ENCODE measurements around the gene AMMECR1L.

The AMMECR1L gene

GRCh38 chr2:127865926-127866325 lies 19.8 kb downstream of the AMMECR1L start:
- peaks cover 12% of the 10 kb centered on the region for H3K79me2 ChIP-seq (ENCODE audit: control insufficient read depth, low read length)
- no peak overlapping the region for H3K4me3 ChIP-seq (ENCODE audit: low read length)
- H3K9me3 ChIP-seq (ENCODE audit: control insufficient read depth, insufficient read depth, low read length) = no peaks in the 10 kb centered on the region
- no peaks in the 10 kb centered on the region for H3K9me2 ChIP-seq (replicated peaks; ENCODE audit: control insufficient read depth, low read length)
- H3K27me3 ChIP-seq (ENCODE audit: control insufficient read depth, low read length) = no peaks in the 10 kb centered on the region
- H3K36me3 ChIP-seq (ENCODE audit: control insufficient read depth, low read length) = peaks cover 79% of the 10 kb centered on the region
- no peak overlapping the region for H3K4me2 ChIP-seq (ENCODE audit: low read length)
- no peaks in the 10 kb centered on the region for H3K4me1 ChIP-seq (ENCODE audit: control insufficient read depth, low read length)
- no peaks in the 10 kb centered on the region for H4K20me1 ChIP-seq (ENCODE audit: control insufficient read depth, insufficient read depth, low read depth, low read length)
- peaks cover 10% of the 10 kb centered on the region for H3F3A ChIP-seq (ENCODE audit: control insufficient read depth, insufficient read depth)
- no peak overlapping the region for H3K27ac ChIP-seq (ENCODE audit: low read depth, low read length)
- no peak for TF ChIP-seq EZH2phosphoT487 (IDR thresholded peaks at IDR 0.05; ENCODE audit: borderline replicate concordance, low read length)
- no peak for TF ChIP-seq CTCF (IDR thresholded peaks at IDR 0.05; ENCODE audit: low read depth, low read length, poor library complexity, severe bottlenecking)

GRCh38 chr2:127864877-127865276 lies 20.9 kb downstream of the AMMECR1L start:
- H3K9me3 ChIP-seq (ENCODE audit: control insufficient read depth, insufficient read depth, low read length) = no peaks in the 10 kb centered on the region
- H4K20me1 ChIP-seq (ENCODE audit: control insufficient read depth, insufficient read depth, low read depth, low read length) = no peaks in the 10 kb centered on the region
- no peak overlapping the region for H3K27ac ChIP-seq (ENCODE audit: low read depth, low read length)
- H3K79me2 ChIP-seq (ENCODE audit: control insufficient read depth, low read length) = peaks cover 9% of the 10 kb centered on the region; the same call in 1 of the 2 replicates
- H3K4me3 ChIP-seq (ENCODE audit: low read length) = no peak overlapping the region
- no peak for TF ChIP-seq CTCF (IDR thresholded peaks at IDR 0.05; ENCODE audit: low read depth, low read length, poor library complexity, severe bottlenecking)
- no peak for TF ChIP-seq EZH2phosphoT487 (IDR thresholded peaks at IDR 0.05; ENCODE audit: borderline replicate concordance, low read length)
- peaks cover 71% of the 10 kb centered on the region for H3K36me3 ChIP-seq (ENCODE audit: control insufficient read depth, low read length)
- peaks cover 6% of the 10 kb centered on the region for H3K4me1 ChIP-seq (ENCODE audit: control insufficient read depth, low read length)
- no peaks in the 10 kb centered on the region for H3K9me2 ChIP-seq (replicated peaks; ENCODE audit: control insufficient read depth, low read length)
- peaks cover 20% of the 10 kb centered on the region for H3F3A ChIP-seq (ENCODE audit: control insufficient read depth, insufficient read depth)
- no peak overlapping the region for H3K4me2 ChIP-seq (ENCODE audit: low read length)
- no peaks in the 10 kb centered on the region for H3K27me3 ChIP-seq (ENCODE audit: control insufficient read depth, low read length)

GRCh38 chr2:127862228-127862627 lies 23.5 kb downstream of the AMMECR1L start:
- Histone ChIP-seq H3K4me3 (ENCODE audit: low read length) (no peak overlapping the region), H3K27ac (ENCODE audit: low read depth, low read length) (no peak overlapping the region), H3K79me2 (ENCODE audit: control insufficient read depth, low read length) (peaks cover 11% of the 10 kb centered on the region), H3K27me3 (ENCODE audit: control insufficient read depth, low read length) (no peaks in the 10 kb centered on the region), H3K4me2 (ENCODE audit: low read length) (no peak overlapping the region), H4K20me1 (ENCODE audit: control insufficient read depth, insufficient read depth, low read depth, low read length) (no peaks in the 10 kb centered on the region), H3F3A (ENCODE audit: control insufficient read depth, insufficient read depth) (peaks cover 20% of the 10 kb centered on the region), H3K36me3 (ENCODE audit: control insufficient read depth, low read length) (peaks cover 53% of the 10 kb centered on the region), H3K4me1 (ENCODE audit: control insufficient read depth, low read length) (peaks cover 9% of the 10 kb centered on the region), H3K9me2 (replicated peaks; ENCODE audit: control insufficient read depth, low read length) (no peaks in the 10 kb centered on the region), H3K9me3 (ENCODE audit: control insufficient read depth, insufficient read depth, low read length) (no peaks in the 10 kb centered on the region)
- TF ChIP-seq CTCF (IDR thresholded peaks at IDR 0.05; ENCODE audit: low read depth, low read length, poor library complexity, severe bottlenecking) (no peak), EZH2phosphoT487 (IDR thresholded peaks at IDR 0.05; ENCODE audit: borderline replicate concordance, low read length) (no peak)

All from DOHH2 (cell line).